Non-pigmented ciliary epithelial cell (primary cell): ENCODE measurements around the gene PTPRN2.
"Not testable (repeated sequence)": the region's sequence is repeated elsewhere in the genome, so short reads cannot be mapped to it uniquely, and the experiment has no call there.

Source experiments
- DNase-seq: peaks from one replicate; pipeline ENCODE4 v3.0.0-alpha.2; 2010; ENCODE audit warnings: low read depth

Gene PTPRN2

DNA sequence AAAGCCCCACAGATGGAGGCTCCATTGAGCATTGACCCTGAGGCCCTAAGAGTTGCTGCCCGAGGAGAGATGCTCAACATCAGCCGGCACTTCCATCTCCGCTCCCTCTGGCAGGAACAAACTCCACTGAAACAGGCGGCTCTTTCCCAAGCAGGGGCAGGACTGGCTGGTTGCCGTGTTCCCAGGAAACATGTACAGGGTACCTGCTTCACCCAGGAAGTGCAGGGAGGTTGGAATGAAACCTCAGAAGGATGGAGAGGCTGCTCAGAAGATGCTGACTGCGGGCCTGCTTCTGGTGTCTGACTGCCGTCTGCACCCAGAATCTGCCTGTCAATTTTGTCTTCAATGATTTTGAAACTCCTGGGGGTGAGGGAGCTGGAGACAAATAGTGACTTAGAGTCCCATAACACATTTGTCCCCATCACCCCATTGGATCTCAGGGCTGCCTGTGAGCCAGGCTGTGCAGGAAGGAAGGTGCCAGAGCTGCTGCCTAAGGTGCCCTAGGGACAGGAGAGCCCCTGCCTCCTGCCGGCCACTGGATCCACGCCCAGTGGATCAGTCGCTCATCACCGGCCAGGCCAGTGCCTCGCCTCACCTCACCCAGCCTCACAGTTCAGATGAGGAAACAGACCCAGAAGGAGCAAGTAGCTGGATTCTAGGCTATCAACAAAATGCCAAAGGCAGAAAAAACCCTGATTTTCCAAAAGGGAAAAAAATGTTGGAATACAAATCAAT is 237.3 kb downstream of the PTPRN2 start:
- no peak for DNase-seq

DNA sequence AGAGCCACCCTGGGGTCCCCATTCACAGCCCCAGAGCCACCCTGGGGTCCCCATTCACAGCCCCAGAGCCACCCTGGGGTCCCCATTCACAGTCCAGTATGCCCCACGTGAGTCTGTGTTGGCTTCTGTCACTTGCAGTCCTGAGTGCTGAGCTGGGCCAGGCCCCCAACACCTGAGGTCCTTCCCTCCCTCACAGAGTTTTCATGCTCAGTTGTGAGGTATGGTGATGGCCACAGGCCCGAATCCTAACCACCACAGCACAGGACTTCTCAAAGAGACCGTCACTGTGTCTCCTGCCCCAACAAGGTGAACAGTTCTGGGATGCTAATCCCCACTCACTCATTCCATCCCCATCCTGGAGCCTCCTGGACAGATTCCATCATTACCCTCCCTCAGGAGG is 239.2 kb downstream of the PTPRN2 start:
- no peak for DNase-seq

DNA sequence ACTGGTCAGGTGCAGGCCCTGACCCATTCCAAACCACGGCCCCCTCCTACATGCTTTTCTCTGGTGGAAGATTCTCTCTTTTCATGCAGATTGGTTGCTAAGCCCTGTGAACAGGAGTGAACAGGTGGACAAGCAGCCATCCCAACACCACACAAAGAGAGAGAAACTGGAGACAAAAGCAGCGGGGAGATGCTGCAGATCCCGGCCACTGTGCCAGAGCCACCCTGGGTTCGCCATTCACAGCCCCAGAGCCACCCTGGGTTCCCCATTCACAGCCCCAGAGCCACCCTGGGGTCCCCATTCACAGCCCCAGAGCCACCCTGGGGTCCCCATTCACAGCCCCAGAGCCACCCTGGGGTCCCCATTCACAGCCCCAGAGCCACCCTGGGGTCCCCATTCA is 239.6 kb downstream of the PTPRN2 start:
- not testable (repeated sequence) for DNase-seq

DNA sequence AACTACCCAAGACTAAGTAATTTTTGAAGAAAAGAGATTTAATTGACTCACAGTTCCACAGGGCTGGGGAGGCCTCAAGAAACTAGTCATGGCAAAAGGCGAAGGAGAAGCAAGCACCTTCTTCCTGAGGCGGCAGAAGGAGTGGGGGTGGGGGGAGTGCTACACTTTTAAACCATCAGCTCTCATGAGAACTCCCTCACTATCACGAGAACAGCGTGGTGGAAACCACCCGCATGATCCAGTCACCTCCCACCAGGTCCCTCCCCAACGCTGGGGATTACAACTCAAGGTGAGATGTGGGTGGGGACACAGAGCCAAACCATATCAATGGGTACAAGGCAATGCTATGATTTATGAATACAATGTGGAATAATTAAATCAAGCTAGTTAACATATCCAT is 241.9 kb downstream of the PTPRN2 start:
- DNase-seq, result no peak

DNA sequence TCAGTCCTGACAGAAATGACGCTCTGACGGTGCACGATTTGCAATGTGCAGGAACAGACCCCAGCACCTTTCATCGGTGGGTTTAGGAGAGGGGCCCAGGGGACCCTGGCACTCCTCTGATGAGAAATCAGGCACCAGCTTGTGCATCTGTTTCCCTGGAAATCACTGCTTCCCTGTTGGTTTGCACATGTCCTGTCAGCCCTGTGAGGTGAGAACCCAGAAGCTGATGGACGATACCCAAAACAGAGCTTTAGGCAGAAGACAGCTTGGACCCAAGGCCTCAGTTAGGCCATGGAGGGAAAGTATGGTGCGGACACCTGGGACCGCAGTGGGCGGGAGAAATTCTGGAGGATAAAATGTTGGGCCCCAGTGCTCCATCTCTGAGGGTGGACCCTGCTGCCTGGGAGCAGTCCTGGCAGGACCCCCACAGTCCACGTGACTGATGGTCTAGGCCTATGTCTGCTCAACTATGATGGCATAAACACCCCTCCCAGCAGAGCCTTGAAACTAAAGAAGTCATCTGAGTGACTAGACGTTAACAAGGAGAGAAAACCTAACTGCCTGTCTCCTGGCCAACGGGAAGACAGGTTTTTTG is 242.8 kb downstream of the PTPRN2 start:
- DNase-seq, result no peak

DNA sequence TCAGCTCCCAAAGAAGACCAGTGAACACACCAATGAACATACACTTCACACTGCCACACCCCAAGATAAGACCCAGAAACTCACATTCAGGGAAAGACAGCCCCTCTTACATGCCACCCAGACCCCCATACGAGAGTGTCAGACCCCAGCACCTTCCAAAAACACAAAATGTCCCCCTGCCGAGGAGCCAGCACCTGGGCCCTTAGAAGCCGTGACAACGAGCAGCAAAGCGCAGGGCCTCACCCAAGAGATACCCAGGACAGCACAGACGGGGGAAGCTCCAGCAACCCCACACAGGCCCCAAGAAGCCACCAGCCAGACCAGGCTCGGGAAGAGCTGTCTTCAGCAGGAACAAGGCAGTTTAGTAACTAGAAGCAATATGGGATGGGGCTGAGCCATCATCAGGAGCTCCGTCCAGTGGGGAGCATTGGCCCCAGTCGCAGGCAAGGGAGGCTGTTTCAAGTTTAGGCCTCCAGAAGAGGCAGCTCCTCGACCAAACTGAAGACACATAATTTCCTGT is 243.6 kb downstream of the PTPRN2 start:
- DNase-seq, result no peak

DNA sequence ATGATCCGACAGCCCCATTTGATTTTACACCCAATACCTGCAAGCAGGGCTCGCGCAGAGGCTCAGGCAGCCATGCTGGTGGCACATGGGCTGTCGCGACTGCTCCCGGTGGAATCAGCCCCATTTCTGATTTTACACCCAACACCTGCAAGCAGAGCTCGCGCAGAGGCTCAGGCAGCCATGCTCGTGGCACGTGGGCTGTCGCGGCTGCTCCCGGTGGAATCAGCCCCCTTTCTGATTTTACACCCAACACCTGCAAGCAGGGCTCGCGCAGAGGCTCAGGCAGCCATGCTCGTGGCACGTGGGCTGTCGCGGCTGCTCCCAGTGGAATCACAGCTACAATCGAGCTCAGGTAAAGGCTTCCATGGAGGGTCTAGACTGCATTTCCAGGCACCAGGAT is 244.1 kb downstream of the PTPRN2 start:
- no peak for DNase-seq

DNA sequence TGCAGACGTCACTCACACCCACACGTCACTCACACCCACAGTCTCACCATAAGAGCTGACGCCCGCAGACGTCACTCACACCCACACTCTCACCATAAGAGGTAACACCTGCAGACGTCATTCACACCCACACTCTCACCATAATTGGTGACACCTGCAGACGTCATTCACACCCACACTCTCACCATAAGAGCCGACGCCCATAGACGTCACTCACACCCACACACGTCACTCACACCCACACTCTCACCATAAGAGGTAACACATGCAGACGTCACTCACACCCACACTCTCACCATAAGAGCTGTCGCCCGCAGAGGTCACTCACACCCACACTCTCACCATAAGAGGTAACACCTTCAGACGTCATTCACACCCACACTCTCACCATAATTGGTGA is 246.5 kb downstream of the PTPRN2 start:
- not testable (repeated sequence) for DNase-seq

DNA sequence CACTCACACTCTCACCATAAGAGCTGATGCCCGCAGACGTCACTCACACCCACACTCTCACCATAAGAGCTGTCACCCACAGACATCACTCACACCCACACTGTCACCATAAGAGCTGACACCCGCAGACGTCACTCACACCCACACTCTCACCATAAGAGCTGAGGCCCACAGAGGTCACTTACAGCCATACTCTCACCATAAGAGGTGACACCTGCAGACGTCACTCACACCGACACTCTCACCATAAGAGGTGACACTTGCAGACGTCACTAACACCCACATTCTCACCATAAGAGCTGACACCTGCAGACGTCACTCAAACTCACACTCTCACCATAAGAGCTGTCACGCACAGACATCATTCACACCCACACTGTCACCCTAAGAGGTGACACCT is 250.7 kb downstream of the PTPRN2 start:
- DNase-seq, result not testable (repeated sequence)

DNA sequence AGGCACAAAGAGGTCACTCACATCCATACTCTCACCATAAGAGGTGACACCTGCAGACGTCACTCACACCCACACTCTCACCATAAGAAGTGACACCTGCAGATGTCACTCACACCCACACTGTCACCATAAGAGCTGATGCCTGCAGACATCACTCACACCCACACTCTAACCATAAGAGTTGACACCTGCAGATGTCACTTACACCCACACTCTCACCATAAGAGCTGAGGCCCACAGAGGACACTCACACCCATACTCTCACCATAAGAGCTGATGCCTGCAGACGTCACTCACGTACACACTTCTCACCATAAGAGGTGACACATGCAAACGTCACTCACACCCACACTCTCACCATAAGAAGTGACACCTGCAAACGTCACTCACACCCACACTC is 255.1 kb downstream of the PTPRN2 start:
- not testable (repeated sequence) for DNase-seq

DNA sequence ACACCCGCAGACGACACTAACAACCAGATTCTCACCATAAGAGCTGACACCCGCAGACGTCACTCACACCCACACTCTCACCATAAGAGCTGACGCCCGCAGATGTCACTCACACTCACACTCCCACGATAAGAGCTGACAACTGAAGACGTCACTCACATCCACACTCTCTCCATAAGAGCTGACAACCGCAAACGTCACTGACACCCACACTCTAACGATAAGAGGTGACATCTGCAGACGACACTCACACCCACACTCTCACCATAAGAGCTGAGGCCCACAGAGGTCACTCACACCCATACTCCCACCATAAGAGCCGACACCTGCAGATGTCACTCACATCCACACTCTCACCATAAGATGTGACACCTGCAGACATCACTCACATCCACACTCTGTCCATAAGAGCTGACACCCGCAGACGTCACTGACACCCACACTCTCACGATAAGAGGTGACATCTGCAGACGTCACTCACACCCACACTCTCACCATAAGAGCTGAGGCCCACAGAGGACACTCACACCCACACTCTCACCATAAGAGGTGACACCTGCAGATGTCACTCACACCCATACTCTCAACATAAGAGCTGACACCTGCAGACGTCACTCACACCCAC is 255.7 kb downstream of the PTPRN2 start:
- not testable (repeated sequence) for DNase-seq

DNA sequence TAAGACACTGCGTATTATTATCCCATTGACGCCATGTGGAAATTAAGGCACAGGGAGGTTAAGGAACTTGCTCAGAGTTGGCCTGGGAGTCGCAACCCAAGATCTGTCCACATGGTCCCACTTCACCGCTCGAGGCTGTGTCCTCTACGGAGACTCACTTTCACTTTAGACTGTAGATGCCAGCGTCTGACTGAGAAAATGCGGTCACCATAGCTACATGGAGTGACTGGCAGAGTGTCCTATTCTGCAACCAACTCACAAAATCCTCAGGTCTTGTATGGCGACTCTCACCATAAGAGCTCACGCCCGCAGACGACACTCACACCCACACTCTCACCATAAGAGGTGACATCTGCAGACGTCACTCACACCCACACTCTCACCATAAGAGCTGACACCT is 257.9 kb downstream of the PTPRN2 start:
- DNase-seq, result no peak

DNA sequence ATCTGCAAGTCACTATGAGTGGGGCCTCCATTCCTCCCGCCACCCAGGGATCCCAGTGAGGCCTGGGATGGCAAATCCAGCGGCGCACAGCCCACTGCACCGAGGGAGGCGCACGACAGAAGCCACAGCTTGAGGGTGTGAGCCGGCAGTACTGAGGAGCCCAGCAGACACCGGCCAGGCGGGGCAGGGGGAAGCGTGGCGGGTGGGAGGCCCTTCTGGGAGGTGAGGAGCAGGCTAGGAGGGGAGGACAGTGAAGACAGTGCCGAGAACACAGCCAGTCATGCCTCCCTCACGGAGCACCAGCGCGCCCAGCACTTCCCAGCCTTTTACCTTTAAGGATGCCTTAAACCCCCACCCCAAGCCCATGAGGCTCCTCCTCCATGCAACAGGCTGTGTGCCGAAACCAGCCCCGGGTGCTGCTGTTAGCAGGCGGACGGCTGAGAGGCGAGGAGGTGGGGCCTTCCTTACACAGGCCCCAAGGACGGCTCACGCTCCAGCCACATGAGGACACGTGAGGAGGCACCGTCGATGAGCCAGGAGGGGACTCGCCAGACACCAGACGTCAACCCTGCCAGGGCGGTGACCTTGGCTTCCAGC is 258.5 kb downstream of the PTPRN2 start:
- DNase-seq, result no peak

DNA sequence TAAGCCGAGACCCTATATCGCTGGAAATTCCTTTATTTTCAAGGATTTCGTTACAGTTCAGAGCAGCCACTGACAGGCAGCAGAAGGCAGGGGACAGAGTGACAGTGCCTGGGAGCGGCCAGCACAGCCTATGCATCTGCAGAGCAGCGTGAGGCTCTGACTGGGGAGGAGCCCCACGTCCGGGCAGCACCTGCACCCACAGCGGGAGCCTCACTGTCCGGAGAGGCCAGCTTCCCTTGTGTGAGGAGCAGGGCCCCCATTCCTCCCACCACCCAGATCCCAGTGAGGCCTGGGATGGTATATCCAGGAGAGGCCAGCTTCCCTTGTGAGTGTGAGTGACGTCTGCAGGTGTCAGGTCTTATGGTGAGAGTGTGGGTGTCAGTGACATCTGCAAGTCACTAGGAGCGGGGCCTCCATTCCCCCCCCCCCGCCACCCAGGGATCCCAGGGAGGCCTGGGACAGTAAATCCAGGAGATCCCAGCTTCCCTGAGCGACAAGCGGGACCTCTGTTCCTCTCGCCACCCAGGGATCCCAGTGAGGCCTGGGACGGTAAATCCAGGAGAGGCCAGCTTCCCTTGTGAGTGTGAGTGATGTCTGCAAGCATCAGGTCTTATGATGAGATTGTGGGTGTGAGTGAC is 259.1 kb downstream of the PTPRN2 start:
- no peak for DNase-seq

DNA sequence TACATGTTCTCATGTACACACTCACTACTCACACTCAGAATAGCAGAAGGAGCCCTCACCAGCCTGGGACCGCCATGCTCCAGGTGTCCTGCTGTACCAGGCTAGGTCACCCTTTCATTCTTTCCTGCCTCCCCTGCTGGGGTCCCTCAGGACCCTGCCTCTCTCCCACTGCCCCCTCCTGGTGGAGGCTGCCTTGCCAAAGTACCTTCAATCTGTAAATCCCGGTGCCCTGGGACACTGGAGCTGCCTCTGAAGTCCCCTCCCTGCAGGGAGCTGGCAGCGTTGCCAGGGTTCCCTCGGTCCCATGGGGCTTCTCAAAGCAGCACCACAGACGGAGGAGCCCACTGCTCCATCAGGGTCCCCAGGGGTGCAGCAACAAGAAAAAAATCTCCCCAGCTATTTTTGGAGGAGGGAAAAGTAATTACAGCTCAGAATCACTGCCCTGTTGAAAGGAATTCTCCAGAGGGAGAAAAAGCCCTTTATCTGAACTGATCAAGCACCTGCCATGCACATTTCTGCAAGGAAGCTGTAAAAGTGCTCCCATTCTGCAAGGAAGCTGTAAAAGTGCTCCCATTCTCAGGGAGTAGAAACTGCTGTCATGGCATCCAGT is 259.9 kb downstream of the PTPRN2 start:
- DNase-seq, result no peak

DNA sequence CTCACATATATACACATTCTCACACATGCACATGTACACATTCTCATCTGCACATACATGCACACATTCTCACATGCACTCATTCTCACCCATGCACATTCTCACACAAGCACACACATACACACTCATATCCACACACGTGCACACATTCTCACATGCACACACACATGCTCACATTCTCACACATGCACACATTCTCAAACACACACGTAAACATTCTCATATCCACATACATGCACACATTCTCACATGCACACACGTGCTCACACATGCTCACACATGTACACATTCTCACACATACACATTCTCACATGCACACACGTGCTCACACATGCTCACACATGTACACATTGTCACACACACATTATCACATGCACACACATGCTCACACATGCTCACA is 260.6 kb downstream of the PTPRN2 start:
- DNase-seq, result no peak

DNA sequence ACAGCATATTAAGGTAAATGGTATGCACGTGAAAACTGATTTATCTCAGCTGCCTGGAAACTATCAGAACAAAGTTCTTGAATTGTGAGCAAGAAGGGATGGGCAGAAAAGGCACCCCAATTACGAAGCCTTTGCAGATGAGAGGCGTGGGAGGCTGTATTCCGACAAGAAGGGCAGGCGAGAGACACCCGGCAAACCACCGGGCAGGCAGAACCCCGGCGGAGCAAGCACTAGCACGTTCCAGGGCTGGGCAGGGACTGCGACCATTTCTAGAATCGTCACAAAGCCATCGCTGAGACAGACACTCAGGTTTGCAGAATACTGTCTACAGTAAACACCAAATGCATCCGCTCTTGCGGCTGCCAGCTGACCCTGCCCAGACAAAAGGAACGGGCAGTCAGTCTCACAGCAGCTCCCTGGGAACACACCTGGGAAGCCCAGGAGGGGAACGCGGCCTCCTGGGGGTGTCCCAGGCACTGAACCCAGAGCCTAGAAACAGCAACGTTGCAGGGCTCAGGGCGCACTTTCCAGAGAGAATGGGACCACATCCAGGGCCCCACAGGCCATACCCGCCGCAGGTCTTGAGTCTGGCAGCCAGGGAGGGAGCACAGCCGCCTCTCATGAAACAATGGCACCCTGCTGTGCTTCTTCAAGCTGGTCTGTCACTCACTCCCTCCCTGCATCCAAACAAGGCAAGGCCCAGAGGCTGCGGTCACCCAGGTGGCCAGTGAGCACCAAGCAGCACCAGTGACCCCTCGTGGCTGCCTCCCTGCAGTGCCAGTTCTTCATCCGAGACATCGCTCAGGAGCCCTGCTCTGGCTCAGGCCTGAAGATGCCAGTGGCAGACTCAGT is 261.9 kb downstream of the PTPRN2 start:
- DNase-seq, result peak; percentile 23

DNA sequence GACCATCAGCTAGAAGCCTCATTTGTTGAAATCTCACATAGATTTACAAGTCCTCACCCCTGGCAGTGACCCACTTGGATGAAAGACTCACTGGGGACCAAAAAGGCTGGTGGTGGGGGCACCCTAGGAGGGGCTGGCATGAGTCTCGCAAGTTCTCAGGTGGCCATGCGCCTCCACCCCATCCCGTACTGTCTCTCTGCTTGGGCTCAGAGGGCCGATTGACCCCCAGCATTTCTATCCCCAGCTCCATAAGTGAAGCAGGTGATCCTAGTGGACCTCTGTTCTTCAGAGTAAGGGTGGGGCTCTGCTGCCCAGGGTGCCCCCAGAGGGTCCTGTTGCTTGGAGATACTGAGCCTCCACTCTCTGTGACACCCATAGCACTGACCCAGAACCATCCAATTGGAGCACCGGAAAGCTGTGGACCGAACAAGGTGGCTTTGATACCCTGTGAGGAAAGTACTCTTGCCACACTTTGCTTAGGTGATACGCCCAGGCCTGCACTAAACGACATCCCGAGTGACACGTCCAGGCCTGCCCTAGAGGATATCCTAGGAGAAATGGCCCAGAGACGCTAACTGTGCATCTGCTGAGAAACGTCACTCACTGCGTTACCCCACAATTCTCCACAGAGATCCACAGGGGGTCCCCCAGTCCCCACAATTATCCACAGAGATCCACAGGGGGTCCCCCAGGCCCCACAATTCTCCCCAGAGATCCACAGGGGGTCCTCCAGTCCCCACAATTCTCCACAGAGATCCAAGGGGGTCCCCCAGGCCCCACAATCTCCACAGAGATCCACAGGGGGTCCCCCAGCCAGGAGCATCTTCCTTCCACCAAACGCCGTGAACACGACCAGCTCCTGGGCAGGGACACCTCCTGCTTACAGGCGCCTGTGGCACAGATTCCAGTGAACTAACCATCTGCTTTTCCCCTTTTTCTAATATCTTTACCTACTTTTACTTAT is 262.9 kb downstream of the PTPRN2 start:
- no peak for DNase-seq

DNA sequence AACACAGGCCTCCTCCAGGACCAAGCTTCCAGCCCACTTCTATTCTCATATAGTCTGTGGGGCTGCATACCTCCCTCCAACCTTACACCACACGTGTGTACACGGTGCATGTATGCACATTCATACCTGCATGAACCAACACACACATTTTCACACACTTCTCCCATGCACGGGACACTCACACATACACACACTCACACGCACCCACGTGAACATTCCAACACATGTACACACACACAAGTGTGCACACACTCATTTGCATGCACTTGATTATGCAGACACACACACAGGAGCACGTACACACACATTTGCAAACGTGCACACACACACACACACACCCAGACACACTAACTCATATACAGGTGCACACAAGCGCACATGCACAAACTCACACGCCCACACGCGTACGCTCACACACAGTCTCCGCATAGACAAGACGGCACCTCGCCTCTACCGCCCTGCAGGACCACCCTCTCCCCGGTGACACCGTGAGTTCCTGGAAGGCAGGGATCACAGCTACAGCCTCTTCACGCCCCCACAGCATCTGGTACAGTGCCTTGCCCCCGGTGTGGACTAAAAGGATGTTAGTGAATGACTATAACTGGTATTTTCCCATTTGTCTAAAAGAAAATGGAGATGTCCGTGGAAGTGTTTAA is 263.8 kb downstream of the PTPRN2 start:
- no peak for DNase-seq
